DOHH2 (cell line): ENCODE results near the gene TM9SF4.

Experiments
- H3F3A ChIP-seq: fragments of 200-600 bp; sonication (generic), shearing (Covaris generic); 2 replicates; pipeline ENCODE4 v1.6.0; 2016; ENCODE audit warnings: antibody characterized with exemption, mild to moderate bottlenecking; ENCODE audit not compliant: control insufficient read depth, insufficient read depth
- H3K27ac ChIP-seq: fragments of 200-600 bp; sonication (generic); 2 replicates; pipeline ENCODE4 v1.5.1; 2014; ENCODE audit warnings: low read depth, mild to moderate bottlenecking, low read length, moderate library complexity
- H3K27me3 ChIP-seq: fragments of 200-600 bp; sonication (generic); 2 replicates; pipeline ENCODE4 v1.6.1; 2014; ENCODE audit warnings: mild to moderate bottlenecking, low read length, mixed read lengths; ENCODE audit not compliant: control insufficient read depth
- H3K36me3 ChIP-seq: fragments of 200-600 bp; sonication (generic); 2 replicates; pipeline ENCODE4 v1.6.1; 2014; ENCODE audit warnings: mild to moderate bottlenecking, low read length, moderate library complexity, mixed read lengths; ENCODE audit not compliant: control insufficient read depth
- H3K4me1 ChIP-seq: fragments of 200-600 bp; sonication (generic); 2 replicates; pipeline ENCODE4 v1.6.1; 2014; ENCODE audit warnings: mild to moderate bottlenecking, low read length, mixed read lengths; ENCODE audit not compliant: control insufficient read depth
- H3K4me2 ChIP-seq: fragments of 200-600 bp; sonication (generic); 2 replicates; pipeline ENCODE4 v1.6.0; 2014; ENCODE audit warnings: mild to moderate bottlenecking, low read length, moderate library complexity
- H3K4me3 ChIP-seq: fragments of 200-600 bp; sonication (generic); 2 replicates; pipeline ENCODE4 v1.5.1; 2014; ENCODE audit warnings: mild to moderate bottlenecking, low read length, mixed read lengths
- H3K79me2 ChIP-seq: fragments of 200-600 bp; sonication (generic); 2 replicates; pipeline ENCODE4 v1.6.1; 2014; ENCODE audit warnings: mild to moderate bottlenecking, low read length, mixed read lengths; ENCODE audit not compliant: control insufficient read depth
- H3K9me2 ChIP-seq: fragments of 200-600 bp; sonication (generic); replicated peaks from 2 replicates; pipeline ENCODE4 v1.6.1; 2014; ENCODE audit warnings: mild to moderate bottlenecking, low read length, mixed read lengths; ENCODE audit not compliant: control insufficient read depth
- H3K9me3 ChIP-seq: fragments of 200-600 bp; sonication (generic); 2 replicates; pipeline ENCODE4 v1.6.1; 2014; ENCODE audit warnings: antibody characterized with exemption, low read length, mixed read lengths; ENCODE audit not compliant: control insufficient read depth, insufficient read depth
- H4K20me1 ChIP-seq: fragments of 200-600 bp; sonication (generic); 2 replicates; pipeline ENCODE4 v1.6.0; 2014; ENCODE audit warnings: low read depth, mild to moderate bottlenecking, antibody characterized with exemption, low read length, moderate library complexity; ENCODE audit not compliant: control insufficient read depth, insufficient read depth
- CTCF ChIP-seq: fragments of 200-600 bp; sonication (generic); IDR thresholded peaks from one replicate; pipeline ENCODE4 v1.5.1; 2014; ENCODE audit warnings: antibody characterized with exemption, mild to moderate bottlenecking, low read depth, low read length; ENCODE audit not compliant: poor library complexity, severe bottlenecking
- EZH2phosphoT487 ChIP-seq: fragments of 200-600 bp; sonication (generic); IDR thresholded peaks from 2 replicates; pipeline ENCODE4 v1.6.1; 2017; ENCODE audit warnings: borderline replicate concordance, mild to moderate bottlenecking, antibody characterized with exemption, low read length, moderate library complexity, mixed read lengths

TM9SF4 gene

DNA sequence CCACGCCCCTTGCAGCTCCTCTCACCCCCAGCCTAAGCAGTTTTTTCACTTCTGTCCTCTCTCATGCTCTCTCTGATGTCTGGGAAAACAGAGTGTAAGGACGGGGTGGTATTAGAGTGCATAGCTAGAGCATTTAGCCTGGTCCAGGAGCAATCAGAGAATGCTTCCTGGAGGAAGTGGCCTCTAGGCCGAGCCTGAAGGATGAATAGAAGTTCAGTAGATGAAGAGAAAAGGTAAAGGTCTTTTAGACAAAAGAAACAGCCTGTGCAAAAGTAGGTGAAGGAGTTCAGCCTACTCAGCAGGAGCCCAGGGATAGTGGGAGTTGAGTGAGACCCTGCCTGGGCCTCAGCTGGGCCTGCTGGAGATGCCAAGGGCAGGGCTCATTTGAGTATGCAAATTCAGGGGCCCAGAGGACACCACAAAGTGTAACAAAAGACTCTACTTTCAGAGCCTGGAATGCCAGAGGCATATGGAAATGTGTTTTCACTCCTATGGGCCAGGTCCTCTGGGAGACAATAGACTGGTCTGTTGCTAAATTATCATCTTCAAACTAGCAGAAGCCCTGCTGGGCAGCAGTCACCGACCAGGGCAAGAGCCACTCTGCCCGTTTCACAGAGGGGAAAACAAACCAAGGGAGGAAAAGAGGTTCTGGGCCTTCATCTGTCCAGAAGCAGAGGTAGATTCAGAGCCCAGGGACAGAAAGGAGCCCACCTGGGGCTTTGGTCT is 19.7 kb upstream of the TM9SF4 start:
- no peak for TF ChIP-seq CTCF
- no peak for TF ChIP-seq EZH2phosphoT487
- peaks cover 70% of the 10 kb centered on the region for H3K4me1 ChIP-seq
- no peaks in the 10 kb centered on the region for H3K79me2 ChIP-seq
- H3K4me3 ChIP-seq = peak overlapping the region; percentile 32
- H3K27me3 ChIP-seq = peaks cover 4% of the 10 kb centered on the region
- no peaks in the 10 kb centered on the region for H3K36me3 ChIP-seq
- H4K20me1 ChIP-seq = no peaks in the 10 kb centered on the region
- H3K27ac ChIP-seq = peak overlapping the region; percentile 90
- no peaks in the 10 kb centered on the region for H3K9me3 ChIP-seq
- peak overlapping the region; percentile 78 for H3K4me2 ChIP-seq
- H3F3A ChIP-seq = peaks cover 30% of the 10 kb centered on the region
- no peaks in the 10 kb centered on the region for H3K9me2 ChIP-seq

DNA sequence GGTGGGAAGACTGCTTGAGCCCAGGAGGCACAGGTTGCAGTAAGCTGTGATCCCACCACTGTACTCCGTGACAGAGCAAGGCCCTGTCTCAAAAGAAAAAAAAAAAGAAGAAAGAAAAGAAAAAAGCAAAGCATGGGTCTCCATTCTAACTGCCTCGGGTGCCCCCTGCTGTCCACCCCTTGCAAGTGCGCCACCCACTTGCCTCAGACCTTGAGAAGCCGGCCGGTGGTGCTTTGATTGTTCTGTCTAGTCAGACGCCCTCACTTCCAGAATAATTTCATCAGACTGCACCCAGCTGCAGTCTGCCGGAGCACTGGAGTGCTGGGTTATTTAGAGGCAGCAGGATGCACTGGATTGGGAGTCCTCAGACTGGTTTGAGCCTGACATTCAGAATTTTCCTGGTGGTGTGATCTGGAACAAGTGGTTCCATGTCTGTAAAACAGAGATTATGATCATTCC is 17.6 kb upstream of the TM9SF4 start:
- no peaks in the 10 kb centered on the region for H3K9me2 ChIP-seq
- H3K36me3 ChIP-seq = no peaks in the 10 kb centered on the region
- H4K20me1 ChIP-seq = no peaks in the 10 kb centered on the region
- H3K79me2 ChIP-seq = no peaks in the 10 kb centered on the region
- peaks cover 52% of the 10 kb centered on the region for H3K4me1 ChIP-seq
- H3K4me2 ChIP-seq = no peak overlapping the region; the same call in 1 of the 2 replicates
- TF ChIP-seq CTCF = peak; percentile 93
- TF ChIP-seq EZH2phosphoT487 = no peak
- H3K4me3 ChIP-seq = no peak overlapping the region
- H3K9me3 ChIP-seq = no peaks in the 10 kb centered on the region
- H3K27me3 ChIP-seq = peaks cover 7% of the 10 kb centered on the region
- H3K27ac ChIP-seq = no peak overlapping the region
- peaks cover 25% of the 10 kb centered on the region for H3F3A ChIP-seq

GRCh38 chr20:32098786-32099185 is 10.7 kb upstream of the TM9SF4 start:
- no peak overlapping the region for H3K4me3 ChIP-seq
- no peaks in the 10 kb centered on the region for H3K9me2 ChIP-seq
- peaks cover 12% of the 10 kb centered on the region for H3K27me3 ChIP-seq
- H3K4me2 ChIP-seq = no peak overlapping the region
- no peaks in the 10 kb centered on the region for H4K20me1 ChIP-seq
- no peaks in the 10 kb centered on the region for H3K36me3 ChIP-seq
- H3K79me2 ChIP-seq = no peaks in the 10 kb centered on the region
- H3K4me1 ChIP-seq = no peaks in the 10 kb centered on the region
- H3F3A ChIP-seq = no peaks in the 10 kb centered on the region
- no peaks in the 10 kb centered on the region for H3K9me3 ChIP-seq
- TF ChIP-seq EZH2phosphoT487 (no peak), CTCF (no peak)
- no peak overlapping the region for H3K27ac ChIP-seq
